Esophagus squamous epithelium (tissue), 5 donors: ENCODE measurements around the gene CSTF2T. TPM values are rescaled to one million over a fixed set of nuclear protein-coding genes. Genes with fewer than 3 reads are reported as not detected.

Source experiments
- DNase-seq: peaks from one replicate; lab custom pipeline; 2025; lab: John Stamatoyannopoulos, UW
- H3K27ac ChIP-seq, 4 donors: fragments of 200-600 bp; sonication (generic); one replicate each; pipeline ENCODE4 v1.5.1; 2016 to 2019; ENCODE audit warnings: mild to moderate bottlenecking in 1 of 4
- H3K27me3 ChIP-seq, 4 donors: fragments of 200-600 bp; sonication (generic); 1 replicate in 3 of 4; 2 replicates in 1 of 4; pipeline versions ENCODE4 v1.5.1 to v1.6.0; 2017 to 2021; ENCODE audit warnings: antibody characterized with exemption in 1 of 4
- H3K36me3 ChIP-seq, 3 donors: fragments of 200-600 bp; sonication (generic); one replicate each; pipeline ENCODE4 v1.5.1; 2016 to 2019
- H3K4me1 ChIP-seq, 3 donors: fragments of 200-600 bp; sonication (generic); one replicate each; pipeline ENCODE4 v1.5.1; 2017 to 2019
- H3K4me3 ChIP-seq, 4 donors: fragments of 200-600 bp; sonication (generic); 1 replicate in 3 of 4; 2 replicates in 1 of 4; pipeline ENCODE4 v1.5.1; 2016 to 2019; ENCODE audit warnings: mild to moderate bottlenecking in 2 of 4, moderate library complexity in 1 of 4
- H3K9me3 ChIP-seq, 3 donors: fragments of 200-600 bp; sonication (generic); one replicate each; pipeline ENCODE4 v1.5.1; 2016 to 2019
- POLR2A ChIP-seq, 4 donors: fragments of 450-650 bp; IDR thresholded peaks; one replicate each; pipeline ENCODE4 v1.6.1; 2017; ENCODE audit warnings: antibody characterized with exemption in 4 of 4, mild to moderate bottlenecking in 4 of 4, moderate library complexity in 3 of 4
- WGBS, 2 donors: methylation state at CpG; one replicate each; pipeline ENCODE4 v1.1.5; 2018; 5-methylcytosine and 5-hydroxymethylcytosine counted together
- intact Hi-C: fragments of 100-400 bp; cut with DNase I; formaldehyde crosslinking; loops from one replicate; pipeline ENCODE4 v1.15.0; 2022
- total RNA-seq, 4 donors: library from RNA; depleted of rRNA; stranded (reverse); fragments of >200 nt; gene quantifications; one replicate each; pipeline ENCODE4 v1.1.0, GENCODE V29; 2016
- TF ChIP-seq, protein P1 (sequence below), 6 experiments: fragments of 450-650 bp in 4 of 6; fragments of 200-600 bp in 2 of 6; sonication (generic) in 2 of 6; IDR thresholded peaks; one replicate each; pipeline ENCODE4 v1.5.1; 2016 to 2019; ENCODE audit warnings: antibody characterized with exemption in 6 of 6, mild to moderate bottlenecking in 4 of 6, moderate library complexity in 4 of 6
- donor health status: DM: yes; HTN: yes; CAD: no.

CSTF2T gene
- total RNA-seq, 4 donors from 2014 or later: 8.1 to 15.3 (median 12.6) TPM

DNA sequence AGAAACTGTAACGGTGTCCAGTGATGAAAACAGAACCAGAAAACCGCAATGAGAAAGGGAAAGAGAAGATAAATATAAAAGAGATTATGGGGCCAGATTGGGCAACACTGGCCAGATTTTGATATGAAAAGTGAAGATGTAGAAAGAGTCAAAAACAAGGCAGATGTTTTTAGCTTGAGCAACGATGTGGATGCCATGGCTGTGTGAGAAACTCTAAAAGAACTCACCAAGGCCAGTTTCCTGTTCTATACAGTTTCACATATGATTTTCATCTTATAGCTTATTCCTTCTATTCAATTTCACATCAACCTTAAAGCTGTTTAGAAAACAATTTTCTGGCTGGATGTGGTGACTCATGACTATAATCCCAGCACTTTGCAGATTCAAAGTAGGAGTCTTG lies 36.3 kb downstream of the CSTF2T start:
- intact Hi-C loops: no loop called here
- TF ChIP-seq, protein P1, sequence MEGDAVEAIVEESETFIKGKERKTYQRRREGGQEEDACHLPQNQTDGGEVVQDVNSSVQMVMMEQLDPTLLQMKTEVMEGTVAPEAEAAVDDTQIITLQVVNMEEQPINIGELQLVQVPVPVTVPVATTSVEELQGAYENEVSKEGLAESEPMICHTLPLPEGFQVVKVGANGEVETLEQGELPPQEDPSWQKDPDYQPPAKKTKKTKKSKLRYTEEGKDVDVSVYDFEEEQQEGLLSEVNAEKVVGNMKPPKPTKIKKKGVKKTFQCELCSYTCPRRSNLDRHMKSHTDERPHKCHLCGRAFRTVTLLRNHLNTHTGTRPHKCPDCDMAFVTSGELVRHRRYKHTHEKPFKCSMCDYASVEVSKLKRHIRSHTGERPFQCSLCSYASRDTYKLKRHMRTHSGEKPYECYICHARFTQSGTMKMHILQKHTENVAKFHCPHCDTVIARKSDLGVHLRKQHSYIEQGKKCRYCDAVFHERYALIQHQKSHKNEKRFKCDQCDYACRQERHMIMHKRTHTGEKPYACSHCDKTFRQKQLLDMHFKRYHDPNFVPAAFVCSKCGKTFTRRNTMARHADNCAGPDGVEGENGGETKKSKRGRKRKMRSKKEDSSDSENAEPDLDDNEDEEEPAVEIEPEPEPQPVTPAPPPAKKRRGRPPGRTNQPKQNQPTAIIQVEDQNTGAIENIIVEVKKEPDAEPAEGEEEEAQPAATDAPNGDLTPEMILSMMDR (IDR thresholded peaks at IDR 0.05): no peak
- Histone ChIP-seq H3K27me3 (no peaks in the 10 kb centered on the region), H3K9me3 (no peaks in the 10 kb centered on the region), H3K36me3 (no peaks in the 10 kb centered on the region), H3K27ac (no peak overlapping the region), H3K4me1 (peaks cover 0 to 2% (median 0%) of the 10 kb centered on the region in 3 donors), H3K4me3 (no peak overlapping the region)
- WGBS, 2 donors: 79 to 80% methylated on average over 3 of the region's 3 CpGs
- no peak for DNase-seq

DNA sequence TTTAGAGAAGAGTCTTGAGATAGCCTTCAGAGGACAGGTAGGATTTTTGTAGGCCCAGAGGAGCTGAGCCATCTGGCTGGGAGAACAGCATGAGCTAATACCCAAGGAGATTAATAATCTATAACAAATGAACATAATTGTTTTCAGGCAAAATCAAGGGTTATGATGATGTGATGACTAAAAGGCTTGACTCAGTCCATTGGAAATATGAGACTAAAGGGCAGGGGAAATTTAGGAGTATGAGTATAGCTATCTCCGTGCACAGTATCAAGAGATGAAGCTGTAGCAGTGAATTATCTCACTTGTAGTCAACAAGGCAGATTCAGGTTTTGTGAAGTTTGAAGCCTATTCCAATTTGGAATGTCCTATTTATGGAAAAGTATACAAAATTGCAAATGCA lies 40.1 kb downstream of the CSTF2T start:
- no peaks in the 10 kb centered on the region for H3K36me3 ChIP-seq
- H3K27ac ChIP-seq: no peak overlapping the region
- no peaks in the 10 kb centered on the region for H3K4me1 ChIP-seq
- H3K9me3 ChIP-seq: no peaks in the 10 kb centered on the region
- intact Hi-C loops: no loop called here
- WGBS, 2 donors: 82 to 88% methylated on average over 1 of the region's 1 CpG
- H3K27me3 ChIP-seq: no peaks in the 10 kb centered on the region
- DNase-seq: no peak
- no peak overlapping the region for H3K4me3 ChIP-seq
- TF ChIP-seq, protein P1 (IDR thresholded peaks at IDR 0.05): no peak
- no peak for TF ChIP-seq POLR2A (IDR thresholded peaks at IDR 0.05)

GRCh38 chr10:51658000-51658399 lies 41.4 kb downstream of the CSTF2T start:
- 32 to 40% methylated on average over 2 of the region's 2 CpGs for WGBS, 2 donors
- DNase-seq: no peak

DNA sequence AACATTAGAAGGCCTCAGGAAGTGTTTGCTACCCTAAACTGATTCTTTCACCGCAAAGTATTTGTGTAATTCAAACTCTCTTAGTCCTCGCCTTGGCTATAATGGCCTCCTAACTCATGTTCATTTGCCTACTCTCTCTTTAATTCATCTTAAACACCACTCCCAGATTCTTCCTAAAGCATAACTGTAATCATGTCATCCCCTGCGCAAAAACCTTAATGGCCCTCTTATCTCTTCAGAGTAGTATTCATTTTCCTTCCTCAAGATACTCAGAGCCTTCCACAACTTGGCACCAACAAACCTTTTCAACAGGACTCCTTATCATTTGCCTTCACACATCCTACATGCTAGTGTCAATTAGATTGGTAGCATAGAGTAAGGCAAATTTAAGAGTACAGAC lies 42.9 kb downstream of the CSTF2T start:
- 82 to 95% methylated on average over 3 of the region's 3 CpGs for WGBS, 2 donors
- intact Hi-C loops: no loop called here
- Histone ChIP-seq H3K4me1 (no peaks in the 10 kb centered on the region), H3K4me3 (no peak overlapping the region), H3K36me3 (no peaks in the 10 kb centered on the region), H3K27me3 (no peaks in the 10 kb centered on the region), H3K27ac (no peak overlapping the region), H3K9me3 (no peaks in the 10 kb centered on the region)
- no peak for DNase-seq
- TF ChIP-seq POLR2A (IDR thresholded peaks at IDR 0.05): no peak
- TF ChIP-seq, protein P1 (IDR thresholded peaks at IDR 0.05): no peak

More at GRCh38 chr10:51658000-51658399, 41.4 kb downstream of the CSTF2T start:
- Histone ChIP-seq H3K36me3 (no peaks in the 10 kb centered on the region), H3K4me1 (no peaks in the 10 kb centered on the region), H3K4me3 (no peak overlapping the region), H3K9me3 (no peaks in the 10 kb centered on the region), H3K27ac (no peak overlapping the region), H3K27me3 (no peaks in the 10 kb centered on the region)
- intact Hi-C loops: no loop called here
- TF ChIP-seq, protein P1 (IDR thresholded peaks at IDR 0.05): no peak
- TF ChIP-seq POLR2A (IDR thresholded peaks at IDR 0.05): no peak

DNA sequence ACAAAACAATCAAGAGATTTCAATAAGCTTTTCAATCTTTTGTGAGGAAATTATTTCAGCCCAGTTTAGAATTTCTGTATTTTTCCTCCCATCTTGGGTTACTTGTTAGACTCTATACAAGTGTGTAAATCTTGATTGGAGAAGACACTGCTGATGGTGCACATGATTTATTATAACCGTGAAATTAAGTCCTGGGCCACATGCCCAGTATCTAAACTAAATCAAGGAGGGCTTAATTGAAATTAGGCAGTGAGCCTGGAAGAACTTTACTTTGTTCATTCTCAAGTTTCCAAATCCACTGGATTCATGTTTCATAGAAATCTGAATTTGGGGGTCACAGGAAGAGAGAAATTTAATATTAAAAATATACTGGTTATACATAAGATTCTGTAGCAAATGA lies 44.5 kb downstream of the CSTF2T start:
- H3K4me1 ChIP-seq: no peaks in the 10 kb centered on the region
- 46 to 57% methylated on average over 1 of the region's 1 CpG for WGBS, 2 donors
- H3K27me3 ChIP-seq: no peaks in the 10 kb centered on the region
- no peak for TF ChIP-seq POLR2A (IDR thresholded peaks at IDR 0.05)
- TF ChIP-seq, protein P1 (IDR thresholded peaks at IDR 0.05): no peak
- H3K4me3 ChIP-seq: no peak overlapping the region
- no peaks in the 10 kb centered on the region for H3K9me3 ChIP-seq
- no peaks in the 10 kb centered on the region for H3K36me3 ChIP-seq
- DNase-seq: no peak
- intact Hi-C loops: no loop called here
- H3K27ac ChIP-seq: no peak overlapping the region
